Measurements from ENCODE around the gene ZNF672.
"Not testable (repeated sequence)": the region's sequence is repeated elsewhere in the genome, so short reads cannot be mapped to it uniquely, and the experiment has no call there.

The ZNF672 gene

GRCh38 chr1:248856176-248856575, 18.2 kb downstream of the ZNF672 start:
- DNase-seq (ENCODE audit: low read depth) = no peak

GRCh38 chr1:248857201-248857600, 19.2 kb downstream of the ZNF672 start:
- DNase-seq (ENCODE audit: low read depth) = no peak

- no peak for DNase-seq (ENCODE audit: low read depth)
These were observed 19.7 kb downstream of the ZNF672 start for GRCh38 chr1:248857749-248858095.

- DNase-seq (ENCODE audit: low read depth) = no peak
These were observed 20.3 kb downstream of the ZNF672 start for GRCh38 chr1:248858096-248858890.

- peak; percentile 96 for DNase-seq (ENCODE audit: low read depth)
These were observed 21.2 kb downstream of the ZNF672 start, which contains the start of gene ZNF692 for GRCh38 chr1:248858891-248859889. Gene ZNF692 (minus strand): TSS chr1:248859085. CDS start chr1:248858309, 776 bp downstream.

GRCh38 chr1:248860007-248860406, 22.0 kb downstream of the ZNF672 start:
- no peak for DNase-seq (ENCODE audit: low read depth)

GRCh38 chr1:248861616-248862015, 23.6 kb downstream of the ZNF672 start:
- DNase-seq (ENCODE audit: low read depth) = no peak

GRCh38 chr1:248862695-248862997, 24.6 kb downstream of the ZNF672 start:
- DNase-seq (ENCODE audit: low read depth) = no peak

- peak; percentile 66 for DNase-seq (ENCODE audit: low read depth)
These were observed 25.2 kb downstream of the ZNF672 start for GRCh38 chr1:248862998-248863881.

- no peak for DNase-seq (ENCODE audit: low read depth)
These were observed 33.9 kb downstream of the ZNF672 start for GRCh38 chr1:248871837-248872401.

GRCh38 chr1:248872752-248873408, 34.9 kb downstream of the ZNF672 start:
- no peak for DNase-seq (ENCODE audit: low read depth)

- DNase-seq (ENCODE audit: low read depth) = peak; percentile 86
These were observed 35.5 kb downstream of the ZNF672 start for GRCh38 chr1:248873409-248873992.

GRCh38 chr1:248873993-248874533, 36.0 kb downstream of the ZNF672 start:
- DNase-seq (ENCODE audit: low read depth) = peak; percentile 71

- no peak for DNase-seq (ENCODE audit: low read depth)
These were observed 43.2 kb downstream of the ZNF672 start for GRCh38 chr1:248881261-248881660.

GRCh38 chr1:248882427-248882826, 44.4 kb downstream of the ZNF672 start:
- DNase-seq (ENCODE audit: low read depth) = not testable (repeated sequence)

GRCh38 chr1:248884632-248885295, 46.7 kb downstream of the ZNF672 start:
- no peak for DNase-seq (ENCODE audit: low read depth)

- DNase-seq (ENCODE audit: low read depth) = no peak
These were observed 47.6 kb downstream of the ZNF672 start for GRCh38 chr1:248885646-248886045.

- DNase-seq (ENCODE audit: low read depth) = no peak
These were observed 48.3 kb downstream of the ZNF672 start for GRCh38 chr1:248886237-248886895.

- DNase-seq (ENCODE audit: low read depth) = not testable (repeated sequence)
These were observed 51.9 kb downstream of the ZNF672 start for GRCh38 chr1:248889914-248890243.

All from stimulated activated CD8-positive, alpha-beta memory T cell treated with anti-CD3 and anti-CD28 coated beads, Interleukin-12 subunit alpha, Interleukin-12 subunit beta, amount 100 ng/mL, for 4 hours (primary cell).